RWPE1 (cell line): ENCODE results near the gene EXOC2.

Experiments
- CTCF ChIA-PET: fragments of 350-600 bp; sonication (Branson Sonifier 250); formaldehyde crosslinking; extraction: SDS; loops from one replicate; lab custom pipeline; 2021; lab: Yijun Ruan, JAX
- POLR2A ChIA-PET: fragments of 400-600 bp; formaldehyde crosslinking; extraction: SDS; loops from one replicate; lab custom pipeline; 2020; ENCODE audit warnings: antibody characterized with exemption; ENCODE audit not compliant: low non-redundant PET; lab: Yijun Ruan, JAX
- DNase-seq: peaks from one replicate; pipeline ENCODE4 v3.0.0; 2012; ENCODE audit warnings: low spot score
- H3K27ac ChIP-seq: fragments of 450-650 bp; 2 replicates; pipeline ENCODE4 v1.5.1; 2017
- CTCF ChIP-seq: fragments of 450-650 bp; conservative IDR thresholded peaks from 2 replicates; pipeline ENCODE4 v1.5.1; 2017; ENCODE audit warnings: low read depth, mild to moderate bottlenecking

EXOC2 gene

GRCh38 chr6:628766-629165, 64.2 kb downstream of the EXOC2 start:
- H3K27ac ChIP-seq: no peak overlapping the region
- DNase-seq: no peak
- no peak for TF ChIP-seq CTCF
- ChIA-PET POLR2A (no interaction called here), CTCF (no interaction called here)

GRCh38 chr6:626236-626635, 66.7 kb downstream of the EXOC2 start:
- ChIA-PET CTCF (no interaction called here), POLR2A (no interaction called here)
- TF ChIP-seq CTCF: no peak
- DNase-seq: no peak
- no peak overlapping the region for H3K27ac ChIP-seq

- no peak overlapping the region for H3K27ac ChIP-seq
- TF ChIP-seq CTCF: no peak
- ChIA-PET CTCF (no interaction called here), POLR2A (no interaction called here)
- peak; percentile 3 for DNase-seq
Observed at GRCh38 chr6:624979-625378, 68.0 kb downstream of the EXOC2 start.

GRCh38 chr6:622462-622861, 70.5 kb downstream of the EXOC2 start:
- H3K27ac ChIP-seq: no peak overlapping the region
- ChIA-PET POLR2A (no interaction called here), CTCF (no interaction called here)
- DNase-seq: no peak
- no peak for TF ChIP-seq CTCF

GRCh38 chr6:621931-622330, 71.0 kb downstream of the EXOC2 start:
- TF ChIP-seq CTCF: no peak
- ChIA-PET CTCF (no interaction called here), POLR2A (no interaction called here)
- no peak for DNase-seq
- no peak overlapping the region for H3K27ac ChIP-seq

GRCh38 chr6:620950-621349, 72.0 kb downstream of the EXOC2 start:
- no peak for DNase-seq
- CTCF ChIA-PET: no interaction called here
- no peak overlapping the region for H3K27ac ChIP-seq
- no peak for TF ChIP-seq CTCF
- POLR2A ChIA-PET: no interaction called here

- H3K27ac ChIP-seq: no peak overlapping the region
- POLR2A ChIA-PET: no interaction called here
- no peak for DNase-seq
- TF ChIP-seq CTCF: no peak
- CTCF ChIA-PET: no interaction called here
Observed at GRCh38 chr6:620166-620565, 72.8 kb downstream of the EXOC2 start.
